ENCODE results near the gene GIPC2. TPM values are rescaled to one million over a fixed set of nuclear protein-coding genes. Genes with fewer than 3 reads are reported as not detected.

The GIPC2 gene
- total RNA-seq, 1 experiment from 2014 or later = 0.07 TPM

DNA sequence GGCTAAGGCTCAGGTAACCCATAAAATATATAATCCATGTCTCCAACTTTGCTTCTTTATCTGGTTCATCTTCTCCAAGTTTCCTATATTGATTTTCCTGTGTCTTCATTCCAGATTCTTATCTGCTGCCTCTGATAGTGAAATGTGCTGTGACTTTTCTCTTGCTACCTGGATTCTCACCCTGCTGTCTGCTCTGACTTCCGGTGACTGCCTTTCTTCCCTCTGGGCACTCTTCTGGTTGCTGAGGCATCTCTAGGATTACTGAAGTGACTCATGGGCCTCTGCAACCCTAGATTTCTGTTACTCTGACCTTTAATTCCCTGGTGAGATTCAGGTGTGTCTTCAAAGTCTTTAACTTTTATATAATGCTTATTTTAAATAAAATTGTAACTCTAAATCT lies 46.9 kb downstream of the GIPC2 start:
- H2AFZ ChIP-seq (ENCODE audit: low read depth, low read length, poor library complexity, severe bottlenecking) = peak overlapping the region; percentile 79
- no peaks in the 10 kb centered on the region for H3K9me2 ChIP-seq (ENCODE audit: insufficient read depth)
- ATAC-seq = peak; percentile 95
- no peaks in the 10 kb centered on the region for H3K27me3 ChIP-seq (ENCODE audit: insufficient read depth, low read length)
- H3K4me2 ChIP-seq (ENCODE audit: low read length) = peak overlapping the region; percentile 60
- ChIA-PET CTCF (no interaction called here), RAD21 (ENCODE audit: low non-redundant PET in 1 of 2, low total read pairs in 2 of 2, uncharacterized antibody in 2 of 2, unreplicated experiment in 2 of 2) (no interaction called here), POLR2A (no interaction called here)
- H4K20me1 ChIP-seq (ENCODE audit: insufficient read depth) = no peaks in the 10 kb centered on the region
- peak overlapping the region; percentile 15; the same call in 1 of the 2 replicates for H3K9ac ChIP-seq (ENCODE audit: low read length)
- peaks cover 11 to 25% of the 10 kb centered on the region in 2 experiments for H3K4me1 ChIP-seq (ENCODE audit: control insufficient read depth in 1 of 2, insufficient read depth in 2 of 2, low read length in 2 of 2)
- H3K9me3 ChIP-seq (ENCODE audit: control insufficient read depth in 1 of 2, insufficient read depth in 1 of 2, low read depth in 1 of 2, low read length in 2 of 2) = no peaks in the 10 kb centered on the region
- H3K79me2 ChIP-seq (ENCODE audit: insufficient read depth, low read length) = no peaks in the 10 kb centered on the region
- no TSS peak for BruUV-seq (replicated peaks)
- intact Hi-C loops (cut with micrococcal nuclease) = no loop called here
- no peak overlapping the region for H3K27ac ChIP-seq (ENCODE audit: low read depth, low read length)
- peak; percentile 40 for DNase-seq (ENCODE audit: low read depth, low spot score)
- no peak overlapping the region for H3K4me3 ChIP-seq (replicated peaks in 1 of 2; ENCODE audit: low read depth in 1 of 2, low read length in 2 of 2)
- no peaks in the 10 kb centered on the region for H3K36me3 ChIP-seq (ENCODE audit: control insufficient read depth in 1 of 2, insufficient read depth in 2 of 2, low read length in 2 of 2)
- no peak for TF ChIP-seq ATF3 (IDR thresholded peaks at IDR 0.05)
- TF ChIP-seq, protein P1, sequence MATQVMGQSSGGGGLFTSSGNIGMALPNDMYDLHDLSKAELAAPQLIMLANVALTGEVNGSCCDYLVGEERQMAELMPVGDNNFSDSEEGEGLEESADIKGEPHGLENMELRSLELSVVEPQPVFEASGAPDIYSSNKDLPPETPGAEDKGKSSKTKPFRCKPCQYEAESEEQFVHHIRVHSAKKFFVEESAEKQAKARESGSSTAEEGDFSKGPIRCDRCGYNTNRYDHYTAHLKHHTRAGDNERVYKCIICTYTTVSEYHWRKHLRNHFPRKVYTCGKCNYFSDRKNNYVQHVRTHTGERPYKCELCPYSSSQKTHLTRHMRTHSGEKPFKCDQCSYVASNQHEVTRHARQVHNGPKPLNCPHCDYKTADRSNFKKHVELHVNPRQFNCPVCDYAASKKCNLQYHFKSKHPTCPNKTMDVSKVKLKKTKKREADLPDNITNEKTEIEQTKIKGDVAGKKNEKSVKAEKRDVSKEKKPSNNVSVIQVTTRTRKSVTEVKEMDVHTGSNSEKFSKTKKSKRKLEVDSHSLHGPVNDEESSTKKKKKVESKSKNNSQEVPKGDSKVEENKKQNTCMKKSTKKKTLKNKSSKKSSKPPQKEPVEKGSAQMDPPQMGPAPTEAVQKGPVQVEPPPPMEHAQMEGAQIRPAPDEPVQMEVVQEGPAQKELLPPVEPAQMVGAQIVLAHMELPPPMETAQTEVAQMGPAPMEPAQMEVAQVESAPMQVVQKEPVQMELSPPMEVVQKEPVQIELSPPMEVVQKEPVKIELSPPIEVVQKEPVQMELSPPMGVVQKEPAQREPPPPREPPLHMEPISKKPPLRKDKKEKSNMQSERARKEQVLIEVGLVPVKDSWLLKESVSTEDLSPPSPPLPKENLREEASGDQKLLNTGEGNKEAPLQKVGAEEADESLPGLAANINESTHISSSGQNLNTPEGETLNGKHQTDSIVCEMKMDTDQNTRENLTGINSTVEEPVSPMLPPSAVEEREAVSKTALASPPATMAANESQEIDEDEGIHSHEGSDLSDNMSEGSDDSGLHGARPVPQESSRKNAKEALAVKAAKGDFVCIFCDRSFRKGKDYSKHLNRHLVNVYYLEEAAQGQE (IDR thresholded peaks at IDR 0.05; ENCODE audit: low read depth) = no peak
- TF ChIP-seq ZFX (IDR thresholded peaks at IDR 0.05) = no peak
- TF ChIP-seq EGR1 (IDR thresholded peaks at IDR 0.05; ENCODE audit: low read depth) = no peak
- TF ChIP-seq SRF (IDR thresholded peaks at IDR 0.05; ENCODE audit: low read depth) = no peak
- TF ChIP-seq, protein P2, sequence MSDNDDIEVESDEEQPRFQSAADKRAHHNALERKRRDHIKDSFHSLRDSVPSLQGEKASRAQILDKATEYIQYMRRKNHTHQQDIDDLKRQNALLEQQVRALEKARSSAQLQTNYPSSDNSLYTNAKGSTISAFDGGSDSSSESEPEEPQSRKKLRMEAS (IDR thresholded peaks at IDR 0.05) = peak; percentile 42; the same call in 1 of the 2 replicates
- no peak for TF ChIP-seq CTCF (IDR thresholded peaks at IDR 0.05 in 2 of 3, conservative IDR thresholded peaks at IDR 0.05 in 1 of 3; ENCODE audit: borderline replicate concordance in 1 of 3, insufficient read depth in 1 of 3, low read depth in 2 of 3, low read length in 2 of 3)
- no peak for TF ChIP-seq EZH2phosphoT487 (IDR thresholded peaks at IDR 0.05; ENCODE audit: borderline replicate concordance)
- TF ChIP-seq POLR2AphosphoS5 (IDR thresholded peaks at IDR 0.05; ENCODE audit: low read depth, low read length) = 0 out of 2 replicates have a peak, but pooled peaks have one; percentile 21
- no peak for TF ChIP-seq ZBTB33 (IDR thresholded peaks at IDR 0.05; ENCODE audit: extremely low read depth, insufficient replicate concordance, low read length)
- peak; percentile 23; the same call in 1 of the 2 replicates for TF ChIP-seq ELF1 (IDR thresholded peaks at IDR 0.05; ENCODE audit: borderline replicate concordance, low read depth)
- no peak for TF ChIP-seq CEBPB (IDR thresholded peaks at IDR 0.05; ENCODE audit: low read depth)
- TF ChIP-seq CBX3 (IDR thresholded peaks at IDR 0.05; ENCODE audit: low read depth) = peak; percentile 67
- no peak for TF ChIP-seq ZNF274 (IDR thresholded peaks at IDR 0.05; ENCODE audit: low read depth, low read length)
- no peak for TF ChIP-seq EZH2 (IDR thresholded peaks at IDR 0.05)
- TF ChIP-seq SP1 (IDR thresholded peaks at IDR 0.05; ENCODE audit: low read depth) = peak; percentile 67
- peak; percentile 66 for TF ChIP-seq JUND (IDR thresholded peaks at IDR 0.05)
- no peak for TF ChIP-seq POLR2A (IDR thresholded peaks at IDR 0.05; ENCODE audit: borderline replicate concordance, extremely low read depth, insufficient read depth, insufficient read length)
- no peak for TF ChIP-seq YY1 (IDR thresholded peaks at IDR 0.05; ENCODE audit: extremely low read depth, insufficient replicate concordance, low read depth, low read length)
- TF ChIP-seq FOSL1 (IDR thresholded peaks at IDR 0.05; ENCODE audit: low read depth) = peak; percentile 71
- TF ChIP-seq TCF7L2 (IDR thresholded peaks at IDR 0.05; ENCODE audit: borderline replicate concordance, extremely low read depth, insufficient read depth, insufficient read length) = no peak
- TF ChIP-seq SIN3A (IDR thresholded peaks at IDR 0.05; ENCODE audit: low read depth) = 0 out of 2 replicates have a peak, but pooled peaks have one; percentile 21

Measured in HCT116 (cell line).